Measurements from ENCODE around the gene DDX5. TPM values are rescaled to one million over a fixed set of nuclear protein-coding genes. Genes with fewer than 3 reads are reported as not detected.

DDX5 gene
- total and polyA plus RNA-seq, 2 of the 13 experiments (the other 11 are each of a cell fraction or from before 2014, with no cell fraction given), result 503 to 684 TPM

GRCh38 chr17:64506576-64507412 is 705 bp upstream of the DDX5 start, which contains the start of gene CEP95 (continued):
- TF ChIP-seq, protein P1, sequence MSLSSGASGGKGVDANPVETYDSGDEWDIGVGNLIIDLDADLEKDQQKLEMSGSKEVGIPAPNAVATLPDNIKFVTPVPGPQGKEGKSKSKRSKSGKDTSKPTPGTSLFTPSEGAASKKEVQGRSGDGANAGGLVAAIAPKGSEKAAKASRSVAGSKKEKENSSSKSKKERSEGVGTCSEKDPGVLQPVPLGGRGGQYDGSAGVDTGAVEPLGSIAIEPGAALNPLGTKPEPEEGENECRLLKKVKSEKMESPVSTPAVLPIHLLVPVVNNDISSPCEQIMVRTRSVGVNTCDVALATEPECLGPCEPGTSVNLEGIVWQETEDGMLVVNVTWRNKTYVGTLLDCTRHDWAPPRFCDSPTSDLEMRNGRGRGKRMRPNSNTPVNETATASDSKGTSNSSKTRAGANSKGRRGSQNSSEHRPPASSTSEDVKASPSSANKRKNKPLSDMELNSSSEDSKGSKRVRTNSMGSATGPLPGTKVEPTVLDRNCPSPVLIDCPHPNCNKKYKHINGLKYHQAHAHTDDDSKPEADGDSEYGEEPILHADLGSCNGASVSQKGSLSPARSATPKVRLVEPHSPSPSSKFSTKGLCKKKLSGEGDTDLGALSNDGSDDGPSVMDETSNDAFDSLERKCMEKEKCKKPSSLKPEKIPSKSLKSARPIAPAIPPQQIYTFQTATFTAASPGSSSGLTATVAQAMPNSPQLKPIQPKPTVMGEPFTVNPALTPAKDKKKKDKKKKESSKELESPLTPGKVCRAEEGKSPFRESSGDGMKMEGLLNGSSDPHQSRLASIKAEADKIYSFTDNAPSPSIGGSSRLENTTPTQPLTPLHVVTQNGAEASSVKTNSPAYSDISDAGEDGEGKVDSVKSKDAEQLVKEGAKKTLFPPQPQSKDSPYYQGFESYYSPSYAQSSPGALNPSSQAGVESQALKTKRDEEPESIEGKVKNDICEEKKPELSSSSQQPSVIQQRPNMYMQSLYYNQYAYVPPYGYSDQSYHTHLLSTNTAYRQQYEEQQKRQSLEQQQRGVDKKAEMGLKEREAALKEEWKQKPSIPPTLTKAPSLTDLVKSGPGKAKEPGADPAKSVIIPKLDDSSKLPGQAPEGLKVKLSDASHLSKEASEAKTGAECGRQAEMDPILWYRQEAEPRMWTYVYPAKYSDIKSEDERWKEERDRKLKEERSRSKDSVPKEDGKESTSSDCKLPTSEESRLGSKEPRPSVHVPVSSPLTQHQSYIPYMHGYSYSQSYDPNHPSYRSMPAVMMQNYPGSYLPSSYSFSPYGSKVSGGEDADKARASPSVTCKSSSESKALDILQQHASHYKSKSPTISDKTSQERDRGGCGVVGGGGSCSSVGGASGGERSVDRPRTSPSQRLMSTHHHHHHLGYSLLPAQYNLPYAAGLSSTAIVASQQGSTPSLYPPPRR (CRISPR knock-in tag; IDR thresholded peaks at IDR 0.05; ENCODE audit: borderline replicate concordance), result peak; percentile 59; the same call in 1 of the 2 replicates
- TF ChIP-seq NCOR1 (IDR thresholded peaks at IDR 0.05; ENCODE audit: borderline replicate concordance, low read length) (peak; percentile 73; the same call in 1 of the 2 replicates), CBX5 (CRISPR knock-in tag; IDR thresholded peaks at IDR 0.05; ENCODE audit: borderline replicate concordance) (peak; percentile 47; the same call in 1 of the 2 replicates), NR2C2 (CRISPR knock-in tag; IDR thresholded peaks at IDR 0.05; ENCODE audit: borderline replicate concordance) (peak; percentile 91), HMG20B (CRISPR knock-in tag; conservative IDR thresholded peaks at IDR 0.05) (no peak; the same call in 1 of the 2 replicates), ZSCAN22 (CRISPR knock-in tag; IDR thresholded peaks at IDR 0.05) (no peak; the same call in none of the 2 replicates), SRSF4 (IDR thresholded peaks at IDR 0.05; ENCODE audit: low read depth, low read length, poor library complexity, severe bottlenecking) (peak; percentile 43), ZNF205 (CRISPR knock-in tag; IDR thresholded peaks at IDR 0.05) (peak; percentile 45; the same call in 1 of the 2 replicates), ZFP82 (CRISPR knock-in tag; IDR thresholded peaks at IDR 0.05; ENCODE audit: borderline replicate concordance) (peak; percentile 69; the same call in 1 of the 2 replicates), TAF1 (CRISPR knock-in tag; IDR thresholded peaks at IDR 0.05) (peak; percentile 87), SCMH1 (CRISPR knock-in tag; IDR thresholded peaks at IDR 0.05; ENCODE audit: borderline replicate concordance) (no peak), HOXD1 (CRISPR knock-in tag; IDR thresholded peaks at IDR 0.05) (peak; percentile 88), ZNF430 (CRISPR knock-in tag; IDR thresholded peaks at IDR 0.05) (peak; percentile 98), MATR3 (CRISPR knock-in tag; IDR thresholded peaks at IDR 0.05) (no peak), SMC3 (IDR thresholded peaks at IDR 0.05; ENCODE audit: low read length) (no peak), ZNF567 (CRISPR knock-in tag; IDR thresholded peaks at IDR 0.05; ENCODE audit: borderline replicate concordance) (peak; percentile 68; the same call in 1 of the 2 replicates), ZNF274 (CRISPR knock-in tag; IDR thresholded peaks at IDR 0.05) (peak; percentile 83; the same call in 1 of the 2 replicates), ZNF615 (CRISPR knock-in tag; IDR thresholded peaks at IDR 0.05; ENCODE audit: borderline replicate concordance) (peak; percentile 89; the same call in 1 of the 2 replicates)
- TF ChIP-seq, protein P2, sequence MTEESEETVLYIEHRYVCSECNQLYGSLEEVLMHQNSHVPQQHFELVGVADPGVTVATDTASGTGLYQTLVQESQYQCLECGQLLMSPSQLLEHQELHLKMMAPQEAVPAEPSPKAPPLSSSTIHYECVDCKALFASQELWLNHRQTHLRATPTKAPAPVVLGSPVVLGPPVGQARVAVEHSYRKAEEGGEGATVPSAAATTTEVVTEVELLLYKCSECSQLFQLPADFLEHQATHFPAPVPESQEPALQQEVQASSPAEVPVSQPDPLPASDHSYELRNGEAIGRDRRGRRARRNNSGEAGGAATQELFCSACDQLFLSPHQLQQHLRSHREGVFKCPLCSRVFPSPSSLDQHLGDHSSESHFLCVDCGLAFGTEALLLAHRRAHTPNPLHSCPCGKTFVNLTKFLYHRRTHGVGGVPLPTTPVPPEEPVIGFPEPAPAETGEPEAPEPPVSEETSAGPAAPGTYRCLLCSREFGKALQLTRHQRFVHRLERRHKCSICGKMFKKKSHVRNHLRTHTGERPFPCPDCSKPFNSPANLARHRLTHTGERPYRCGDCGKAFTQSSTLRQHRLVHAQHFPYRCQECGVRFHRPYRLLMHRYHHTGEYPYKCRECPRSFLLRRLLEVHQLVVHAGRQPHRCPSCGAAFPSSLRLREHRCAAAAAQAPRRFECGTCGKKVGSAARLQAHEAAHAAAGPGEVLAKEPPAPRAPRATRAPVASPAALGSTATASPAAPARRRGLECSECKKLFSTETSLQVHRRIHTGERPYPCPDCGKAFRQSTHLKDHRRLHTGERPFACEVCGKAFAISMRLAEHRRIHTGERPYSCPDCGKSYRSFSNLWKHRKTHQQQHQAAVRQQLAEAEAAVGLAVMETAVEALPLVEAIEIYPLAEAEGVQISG (CRISPR knock-in tag; IDR thresholded peaks at IDR 0.05), result peak; percentile 94
- TF ChIP-seq, protein P3, sequence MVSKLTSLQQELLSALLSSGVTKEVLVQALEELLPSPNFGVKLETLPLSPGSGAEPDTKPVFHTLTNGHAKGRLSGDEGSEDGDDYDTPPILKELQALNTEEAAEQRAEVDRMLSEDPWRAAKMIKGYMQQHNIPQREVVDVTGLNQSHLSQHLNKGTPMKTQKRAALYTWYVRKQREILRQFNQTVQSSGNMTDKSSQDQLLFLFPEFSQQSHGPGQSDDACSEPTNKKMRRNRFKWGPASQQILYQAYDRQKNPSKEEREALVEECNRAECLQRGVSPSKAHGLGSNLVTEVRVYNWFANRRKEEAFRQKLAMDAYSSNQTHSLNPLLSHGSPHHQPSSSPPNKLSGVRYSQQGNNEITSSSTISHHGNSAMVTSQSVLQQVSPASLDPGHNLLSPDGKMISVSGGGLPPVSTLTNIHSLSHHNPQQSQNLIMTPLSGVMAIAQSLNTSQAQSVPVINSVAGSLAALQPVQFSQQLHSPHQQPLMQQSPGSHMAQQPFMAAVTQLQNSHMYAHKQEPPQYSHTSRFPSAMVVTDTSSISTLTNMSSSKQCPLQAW (CRISPR knock-in tag; IDR thresholded peaks at IDR 0.05), result peak; percentile 87

Measured in HepG2 (cell line).